Measurements from ENCODE around the gene PDE4B.

The PDE4B gene

DNA sequence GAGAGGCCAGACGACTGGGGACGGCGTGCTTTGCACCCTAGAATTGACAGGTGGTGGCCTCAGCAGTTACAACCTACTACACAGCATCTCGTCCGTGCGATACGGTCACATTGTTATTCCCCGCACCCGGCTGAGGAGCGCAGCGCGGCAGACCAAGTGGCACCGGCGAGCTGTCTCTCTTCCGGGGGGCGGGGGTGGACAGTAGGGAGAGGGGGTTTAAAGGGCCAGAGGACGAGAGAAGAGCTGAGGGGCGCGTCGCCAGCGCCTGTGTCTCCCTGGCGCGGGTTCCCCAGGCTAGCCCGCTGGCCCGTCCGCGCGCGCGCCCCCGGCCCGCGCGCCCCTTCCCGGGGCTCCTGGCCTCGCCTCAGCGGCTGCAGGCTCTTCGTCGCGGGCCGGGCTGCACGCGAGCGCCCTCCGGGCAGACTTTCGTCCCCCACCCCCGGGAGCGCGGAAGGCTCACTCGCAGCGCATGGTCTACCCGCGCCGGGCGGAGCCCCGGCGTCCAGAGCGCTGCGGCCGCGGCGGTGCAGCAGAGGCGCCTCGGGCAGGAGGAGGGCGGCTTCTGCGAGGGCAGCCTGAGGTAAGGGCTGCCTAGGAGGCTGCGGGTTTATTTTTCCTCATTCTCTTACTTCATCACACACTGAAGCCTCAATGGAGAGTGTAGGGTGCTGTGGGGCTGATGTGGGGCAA is at the start of gene PDE4B:
PDE4B (plus strand) TSS at position 227 of the 690 bp plus-strand sequence.
- Histone ChIP-seq H3K27ac (peak within 1 kb of the TSS in 1 of 2 donors; percentile 28), H3K4me3 (peak within 1 kb of the TSS; percentile 62)
- TF ChIP-seq, protein P1, sequence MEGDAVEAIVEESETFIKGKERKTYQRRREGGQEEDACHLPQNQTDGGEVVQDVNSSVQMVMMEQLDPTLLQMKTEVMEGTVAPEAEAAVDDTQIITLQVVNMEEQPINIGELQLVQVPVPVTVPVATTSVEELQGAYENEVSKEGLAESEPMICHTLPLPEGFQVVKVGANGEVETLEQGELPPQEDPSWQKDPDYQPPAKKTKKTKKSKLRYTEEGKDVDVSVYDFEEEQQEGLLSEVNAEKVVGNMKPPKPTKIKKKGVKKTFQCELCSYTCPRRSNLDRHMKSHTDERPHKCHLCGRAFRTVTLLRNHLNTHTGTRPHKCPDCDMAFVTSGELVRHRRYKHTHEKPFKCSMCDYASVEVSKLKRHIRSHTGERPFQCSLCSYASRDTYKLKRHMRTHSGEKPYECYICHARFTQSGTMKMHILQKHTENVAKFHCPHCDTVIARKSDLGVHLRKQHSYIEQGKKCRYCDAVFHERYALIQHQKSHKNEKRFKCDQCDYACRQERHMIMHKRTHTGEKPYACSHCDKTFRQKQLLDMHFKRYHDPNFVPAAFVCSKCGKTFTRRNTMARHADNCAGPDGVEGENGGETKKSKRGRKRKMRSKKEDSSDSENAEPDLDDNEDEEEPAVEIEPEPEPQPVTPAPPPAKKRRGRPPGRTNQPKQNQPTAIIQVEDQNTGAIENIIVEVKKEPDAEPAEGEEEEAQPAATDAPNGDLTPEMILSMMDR (IDR thresholded peaks at IDR 0.05) = no peak
- DNase-seq (ENCODE audit: low spot score) = no peak

DNA sequence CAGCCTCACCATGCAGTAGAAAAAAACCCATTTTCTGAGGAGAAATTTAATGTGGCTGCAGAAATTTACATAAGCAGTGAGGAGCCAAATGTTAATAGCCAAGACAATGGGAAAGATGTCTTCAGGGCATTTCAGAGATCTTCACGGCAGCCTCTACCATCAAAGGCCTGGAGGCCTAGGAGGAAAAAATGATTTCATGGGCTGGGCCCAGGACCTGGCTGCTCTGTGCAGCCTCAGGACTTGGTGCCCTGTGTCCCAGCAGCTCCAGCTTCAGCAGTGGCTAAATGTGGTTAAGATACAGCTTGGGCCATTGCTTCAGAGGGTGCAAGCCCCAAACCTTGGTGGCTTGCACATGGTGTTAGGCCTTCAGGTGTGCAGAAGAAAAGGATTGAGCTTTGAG is 48.0 kb upstream of the PDE4B start:
- TF ChIP-seq, protein P1 (IDR thresholded peaks at IDR 0.05) = no peak

DNA sequence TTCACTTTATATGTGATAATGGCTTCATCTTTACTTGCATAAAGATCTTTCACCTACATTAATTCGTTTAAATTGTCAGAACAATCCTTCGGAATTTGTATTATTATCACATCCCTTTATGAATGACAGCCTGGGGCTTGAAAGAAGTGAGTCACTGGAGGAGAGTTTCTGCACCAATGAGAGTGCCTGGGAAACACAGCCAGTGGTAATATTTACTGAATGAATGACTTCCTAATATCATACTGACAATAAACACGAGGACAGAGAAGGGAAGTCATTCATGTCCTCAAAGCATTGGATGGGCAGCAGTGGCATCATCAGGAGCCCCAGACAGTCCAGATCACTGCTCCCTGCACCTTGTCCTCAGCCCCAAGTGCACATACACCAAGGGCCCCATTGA is 40.7 kb upstream of the PDE4B start:
- no peak overlapping the region for H3K4me3 ChIP-seq
- no peak for DNase-seq (ENCODE audit: low spot score)
- H3K27ac ChIP-seq = no peak overlapping the region
- TF ChIP-seq, protein P1 (IDR thresholded peaks at IDR 0.05) = no peak

More for the DNA sequence above, 48.0 kb upstream of the PDE4B start:
- Histone ChIP-seq H3K27ac (no peak overlapping the region), H3K4me3 (no peak overlapping the region)
- no peak for DNase-seq (ENCODE audit: low spot score)

DNA sequence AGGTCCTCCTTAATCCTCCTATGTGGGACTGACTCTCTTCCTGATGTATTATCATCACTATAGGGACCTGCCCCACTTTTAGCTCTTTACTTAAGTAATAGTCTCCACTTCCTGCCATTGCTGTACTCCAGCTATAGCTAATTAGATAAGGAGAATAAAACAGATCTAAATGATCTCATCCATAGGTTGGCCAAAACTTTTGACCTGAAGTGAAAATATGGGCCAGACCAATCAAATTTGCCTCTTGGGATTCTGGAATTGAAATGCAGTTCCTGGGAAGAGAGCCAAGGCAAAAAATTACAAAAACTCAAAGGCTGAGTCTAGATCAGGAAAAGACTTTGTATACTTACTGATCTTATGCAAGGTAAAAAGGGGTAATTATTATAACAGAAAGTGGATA is 36.1 kb upstream of the PDE4B start:
- TF ChIP-seq, protein P1 (IDR thresholded peaks at IDR 0.05) = no peak
- no peak for DNase-seq (ENCODE audit: low spot score)
- no peak overlapping the region for H3K4me3 ChIP-seq
- H3K27ac ChIP-seq = no peak overlapping the region

DNA sequence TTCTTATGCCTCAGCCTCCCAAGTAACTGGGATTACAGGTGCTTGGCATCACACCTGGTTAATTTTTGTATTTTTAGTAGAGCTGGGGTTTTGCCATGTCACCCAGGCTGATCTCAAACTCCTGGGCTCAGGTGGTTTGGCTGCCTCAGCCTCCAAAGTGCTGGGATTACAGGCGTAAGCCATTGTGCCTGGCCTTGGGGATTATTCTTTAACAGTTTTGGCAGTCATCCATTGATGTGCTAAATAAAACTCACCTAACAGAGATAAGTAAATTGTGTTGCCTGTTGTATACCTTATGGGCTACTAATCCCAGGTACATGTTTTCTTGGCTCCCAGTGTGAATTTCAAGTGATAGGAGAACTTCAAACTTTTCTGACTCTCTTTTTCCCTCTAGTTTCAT is 35.2 kb upstream of the PDE4B start:
- DNase-seq (ENCODE audit: low spot score) = no peak
- TF ChIP-seq, protein P1 (IDR thresholded peaks at IDR 0.05) = no peak
- Histone ChIP-seq H3K27ac (no peak overlapping the region), H3K4me3 (no peak overlapping the region)

DNA sequence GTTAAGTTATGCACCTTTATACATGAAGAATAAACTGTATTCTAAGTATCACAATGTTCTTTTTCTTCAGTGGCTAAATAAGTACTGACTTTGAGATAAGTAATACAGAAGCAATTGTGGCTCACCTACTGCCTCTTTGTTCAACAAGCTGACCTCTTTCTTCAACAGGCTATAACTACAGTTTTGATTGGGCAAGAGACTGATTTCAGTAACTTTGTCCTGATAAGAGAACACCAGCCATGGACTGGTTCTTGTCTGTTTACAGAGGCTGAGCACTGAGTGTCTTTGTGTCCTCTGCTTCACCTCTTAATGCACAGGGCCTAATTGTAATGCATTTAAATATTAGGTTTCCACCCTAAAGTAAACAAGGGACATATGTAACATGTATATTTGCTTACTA is 34.6 kb upstream of the PDE4B start:
- H3K27ac ChIP-seq = no peak overlapping the region
- DNase-seq (ENCODE audit: low spot score) = no peak
- TF ChIP-seq, protein P1 (IDR thresholded peaks at IDR 0.05) = no peak
- H3K4me3 ChIP-seq = no peak overlapping the region

DNA sequence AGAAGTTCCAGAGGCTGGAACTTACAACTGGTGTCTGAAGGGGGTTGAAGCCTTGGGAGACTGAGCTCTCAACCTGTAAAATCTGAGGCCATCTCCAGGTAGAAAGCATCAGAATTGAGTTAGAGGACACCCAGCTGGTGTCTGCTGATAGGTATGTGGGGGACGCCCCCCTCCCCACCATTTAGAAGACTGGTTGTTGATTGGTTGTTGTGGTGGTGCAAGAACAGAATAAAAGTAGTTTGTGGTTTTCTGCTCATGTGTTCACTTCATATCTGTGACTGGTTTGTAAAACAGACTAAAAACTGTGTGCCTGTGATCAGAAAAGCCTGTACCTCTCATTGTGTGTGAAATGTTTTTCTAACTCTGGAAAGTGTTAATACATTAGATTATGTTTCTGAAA is 33.2 kb upstream of the PDE4B start:
- TF ChIP-seq, protein P1 (IDR thresholded peaks at IDR 0.05) = no peak
- Histone ChIP-seq H3K27ac (no peak overlapping the region), H3K4me3 (no peak overlapping the region)
- DNase-seq (ENCODE audit: low spot score) = no peak

All from coronary artery (tissue), 2 donors.